ENCODE data around the gene PALS2.

GRCh38 chr7:24597014-24597413 lies 23.8 kb downstream of the PALS2 start:
- TF ChIP-seq CTCF (IDR thresholded peaks at IDR 0.05 in 2 of 3, conservative IDR thresholded peaks at IDR 0.05 in 1 of 3; ENCODE audit: borderline replicate concordance in 1 of 3, insufficient read depth in 1 of 3, low read depth in 2 of 3, low read length in 2 of 3) (no peak), EZH2phosphoT487 (IDR thresholded peaks at IDR 0.05; ENCODE audit: borderline replicate concordance) (no peak), POLR2A (IDR thresholded peaks at IDR 0.05; ENCODE audit: borderline replicate concordance, extremely low read depth, insufficient read depth, insufficient read length) (no peak), POLR2AphosphoS5 (IDR thresholded peaks at IDR 0.05; ENCODE audit: low read depth, low read length) (no peak), EGR1 (IDR thresholded peaks at IDR 0.05; ENCODE audit: low read depth) (no peak), MAX (IDR thresholded peaks at IDR 0.05) (no peak), ZNF274 (IDR thresholded peaks at IDR 0.05; ENCODE audit: low read depth, low read length) (no peak), EZH2 (IDR thresholded peaks at IDR 0.05) (no peak), ATF3 (IDR thresholded peaks at IDR 0.05) (no peak), RAD21 (IDR thresholded peaks at IDR 0.05; ENCODE audit: low read depth) (no peak), YY1 (IDR thresholded peaks at IDR 0.05; ENCODE audit: extremely low read depth, insufficient replicate concordance, low read depth, low read length) (no peak), TCF7L2 (IDR thresholded peaks at IDR 0.05; ENCODE audit: borderline replicate concordance, extremely low read depth, insufficient read depth, insufficient read length) (no peak), CBX3 (IDR thresholded peaks at IDR 0.05; ENCODE audit: low read depth) (no peak)
